Nephron (organoid): ENCODE measurements around the gene IRF2.

Experiments used
- H3K27ac Mint-ChIP-seq, 3 experiments: 2 replicates each; pipeline ENCODE4 v1.8.0; 2020; ENCODE audit warnings: mixed read lengths in 3 of 3, mild to moderate bottlenecking in 2 of 3, moderate library complexity in 1 of 3
- H3K27me3 Mint-ChIP-seq: 2 replicates; pipeline ENCODE4 v1.8.0; 2021; ENCODE audit warnings: low read depth, mild to moderate bottlenecking, moderate library complexity, mixed read lengths
- H3K36me3 Mint-ChIP-seq: 2 replicates; pipeline ENCODE4 v1.8.0; 2020; ENCODE audit warnings: low read depth, mixed read lengths
- H3K4me1 Mint-ChIP-seq: 2 replicates; pipeline ENCODE4 v1.8.0; 2020; ENCODE audit warnings: mixed read lengths
- H3K4me3 Mint-ChIP-seq, 3 experiments: 2 replicates each; pipeline ENCODE4 v1.8.0; 2020; ENCODE audit warnings: mild to moderate bottlenecking in 3 of 3, mixed read lengths in 3 of 3, moderate library complexity in 2 of 3
- H3K9me3 Mint-ChIP-seq: 2 replicates; pipeline ENCODE4 v1.8.0; 2020; ENCODE audit warnings: mixed read lengths
- CTCF ChIP-seq, 3 experiments: fragments of 200-600 bp; sonication (generic); IDR thresholded peaks; one replicate each; pipeline ENCODE4 v1.5.0; 2021; ENCODE audit warnings: antibody characterized with exemption in 3 of 3; ENCODE audit not compliant: unreplicated experiment in 3 of 3

Gene IRF2

GRCh38 chr4:184510401-184510800 lies 36.1 kb upstream of the IRF2 start:
- Mint-ChIP-seq H3K9me3 (peaks cover 12% of the 10 kb centered on the region), H3K4me1 (peaks cover 10% of the 10 kb centered on the region), H3K4me3 (no peak overlapping the region), H3K27me3 (no peaks in the 10 kb centered on the region), H3K27ac (no peak overlapping the region), H3K36me3 (no peaks in the 10 kb centered on the region)
- TF ChIP-seq CTCF (IDR thresholded peaks at IDR 0.05; ENCODE audit: unreplicated experiment in 3 of 3): no peak

GRCh38 chr4:184506527-184507121 lies 32.3 kb upstream of the IRF2 start:
- Mint-ChIP-seq H3K4me1 (peaks cover 19% of the 10 kb centered on the region), H3K4me3 (no peak overlapping the region), H3K27me3 (peaks cover 5% of the 10 kb centered on the region), H3K27ac (no peak overlapping the region), H3K9me3 (peaks cover 12% of the 10 kb centered on the region), H3K36me3 (no peaks in the 10 kb centered on the region)
- TF ChIP-seq CTCF (IDR thresholded peaks at IDR 0.05; ENCODE audit: unreplicated experiment in 3 of 3): peak in 1 of 3 experiments; percentile 26

- no peak for TF ChIP-seq CTCF (IDR thresholded peaks at IDR 0.05; ENCODE audit: unreplicated experiment in 3 of 3)
- Mint-ChIP-seq H3K4me3 (no peak overlapping the region), H3K36me3 (no peaks in the 10 kb centered on the region), H3K9me3 (no peaks in the 10 kb centered on the region), H3K27me3 (peaks cover 5% of the 10 kb centered on the region), H3K27ac (no peak overlapping the region), H3K4me1 (peaks cover 19% of the 10 kb centered on the region)
Observed at GRCh38 chr4:184504385-184504784, 30.0 kb upstream of the IRF2 start.

- peaks cover 19% of the 10 kb centered on the region for H3K4me1 Mint-ChIP-seq
- peaks cover 5% of the 10 kb centered on the region for H3K27me3 Mint-ChIP-seq
- no peaks in the 10 kb centered on the region for H3K36me3 Mint-ChIP-seq
- no peak overlapping the region for H3K27ac Mint-ChIP-seq
- no peak for TF ChIP-seq CTCF (IDR thresholded peaks at IDR 0.05; ENCODE audit: unreplicated experiment in 3 of 3)
- H3K4me3 Mint-ChIP-seq: no peak overlapping the region
- no peaks in the 10 kb centered on the region for H3K9me3 Mint-ChIP-seq
Observed at GRCh38 chr4:184503869-184504300, 29.5 kb upstream of the IRF2 start.

- Mint-ChIP-seq H3K9me3 (peaks cover 3% of the 10 kb centered on the region), H3K4me3 (no peak overlapping the region), H3K27ac (no peak overlapping the region), H3K4me1 (peaks cover 14% of the 10 kb centered on the region), H3K36me3 (no peaks in the 10 kb centered on the region), H3K27me3 (peaks cover 5% of the 10 kb centered on the region)
- no peak for TF ChIP-seq CTCF (IDR thresholded peaks at IDR 0.05; ENCODE audit: unreplicated experiment in 3 of 3)
Observed at GRCh38 chr4:184500748-184501589, 26.6 kb upstream of the IRF2 start.
